HEK293 (cell line): ENCODE data around the gene BEST1.

Source experiments
- CTCF ChIA-PET: fragments of 350-600 bp; formaldehyde crosslinking; extraction: SDS; loops from one replicate; lab custom pipeline; 2021; ENCODE audit warnings: antibody characterized with exemption; lab: Yijun Ruan, JAX
- POLR2A ChIA-PET: fragments of 300-600 bp; formaldehyde crosslinking; extraction: SDS; loops from one replicate; lab custom pipeline; 2020; ENCODE audit warnings: antibody characterized with exemption, inconsistent platforms; lab: Yijun Ruan, JAX
- H3K27ac ChIP-seq: fragments of 200-500 bp; sonication (Bioruptor generic); 2 replicates; pipeline ENCODE4 v1.5.1; 2014; ENCODE audit warnings: low read depth, low read length, control low read depth, inconsistent platforms; ENCODE audit errors: extremely low read depth
- H3K36me3 ChIP-seq, 2 experiments: fragments of 200-500 bp in 1 of 2; sonication (Bioruptor generic) in 1 of 2; 1 replicate in 1 of 2; 2 replicates in 1 of 2; pipeline ENCODE4 v1.5.1; 2014 to 2017; ENCODE audit warnings: inconsistent platforms in 2 of 2, low read length in 2 of 2; ENCODE audit not compliant: control insufficient read depth in 2 of 2, insufficient read depth in 1 of 2
- H3K4me1 ChIP-seq: fragments of 200-500 bp; sonication (Bioruptor generic); 2 replicates; pipeline ENCODE4 v1.5.1; 2014; ENCODE audit warnings: mild to moderate bottlenecking, low read length, inconsistent platforms; ENCODE audit not compliant: control insufficient read depth, insufficient read depth
- H3K4me3 ChIP-seq: 2 replicates; pipeline ENCODE4 v1.5.1; 2011; ENCODE audit warnings: low read depth, mild to moderate bottlenecking, control low read depth, low read length, moderate library complexity
- H3K9me3 ChIP-seq: fragments of 200-500 bp; sonication (Bioruptor generic); 2 replicates; pipeline ENCODE4 v1.5.1; 2014; ENCODE audit warnings: low read depth, low read length, inconsistent platforms; ENCODE audit not compliant: control insufficient read depth, insufficient read depth
- SCRT2 ChIP-seq: fragments of 450-650 bp; formaldehyde crosslinking; IDR thresholded peaks from 2 replicates; pipeline ENCODE4 v1.5.1; 2016; ENCODE audit warnings: missing biosample characterization, missing genetic modification characterization
- SETDB1 ChIP-seq: IDR thresholded peaks from one replicate; pipeline ENCODE4 v1.6.1; 2017; ENCODE audit warnings: mild to moderate bottlenecking, low read length, moderate library complexity, mixed read lengths; ENCODE audit not compliant: insufficient read length
- ZBTB11 ChIP-seq: fragments of 450-650 bp; formaldehyde crosslinking; conservative IDR thresholded peaks from 2 replicates; pipeline ENCODE4 v1.5.1; 2016; ENCODE audit warnings: low read depth, missing biosample characterization, missing genetic modification characterization
- ZBTB20 ChIP-seq: fragments of 450-650 bp; formaldehyde crosslinking; IDR thresholded peaks from 2 replicates; pipeline ENCODE4 v1.5.1; 2016; ENCODE audit warnings: missing biosample characterization, missing genetic modification characterization
- ZBTB7A ChIP-seq: fragments of 450-650 bp; formaldehyde crosslinking; IDR thresholded peaks from 2 replicates; pipeline ENCODE4 v1.5.1; 2016; ENCODE audit warnings: low read depth, missing biosample characterization, missing genetic modification characterization
- ZBTB8A ChIP-seq: fragments of 450-650 bp; formaldehyde crosslinking; IDR thresholded peaks from 2 replicates; pipeline ENCODE4 v1.5.1; 2016; ENCODE audit warnings: missing biosample characterization, missing genetic modification characterization
- ZNF121 ChIP-seq: fragments of 450-650 bp; formaldehyde crosslinking; IDR thresholded peaks from 2 replicates; pipeline ENCODE4 v1.5.1; 2016; ENCODE audit warnings: missing biosample characterization, missing genetic modification characterization
- ZNF133 ChIP-seq: fragments of 450-650 bp; formaldehyde crosslinking; IDR thresholded peaks from 2 replicates; pipeline ENCODE4 v1.5.1; 2016; ENCODE audit warnings: missing biosample characterization, missing genetic modification characterization
- ZNF174 ChIP-seq: fragments of 450-650 bp; formaldehyde crosslinking; IDR thresholded peaks from 2 replicates; pipeline ENCODE4 v1.5.0; 2017; ENCODE audit warnings: missing biosample characterization, mild to moderate bottlenecking, missing genetic modification characterization
- ZNF26 ChIP-seq: fragments of 450-650 bp; formaldehyde crosslinking; IDR thresholded peaks from 2 replicates; pipeline ENCODE4 v1.5.1; 2016; ENCODE audit warnings: missing biosample characterization, missing genetic modification characterization
- ZNF324 ChIP-seq: fragments of 450-650 bp; formaldehyde crosslinking; IDR thresholded peaks from 2 replicates; pipeline ENCODE4 v1.5.1; 2016; ENCODE audit warnings: missing biosample characterization, missing genetic modification characterization
- ZNF335 ChIP-seq: fragments of 450-650 bp; formaldehyde crosslinking; conservative IDR thresholded peaks from 2 replicates; pipeline ENCODE4 v1.5.1; 2016; ENCODE audit warnings: missing biosample characterization, missing genetic modification characterization
- ZNF362 ChIP-seq: fragments of 450-650 bp; formaldehyde crosslinking; IDR thresholded peaks from 2 replicates; pipeline ENCODE4 v1.5.1; 2016; ENCODE audit warnings: missing biosample characterization, missing genetic modification characterization
- ZNF423 ChIP-seq: fragments of 450-650 bp; formaldehyde crosslinking; IDR thresholded peaks from 2 replicates; pipeline ENCODE4 v1.5.1; 2016; ENCODE audit warnings: missing biosample characterization, missing genetic modification characterization
- ZNF558 ChIP-seq: fragments of 450-650 bp; formaldehyde crosslinking; IDR thresholded peaks from 2 replicates; pipeline ENCODE4 v1.5.1; 2016; ENCODE audit warnings: missing biosample characterization, missing genetic modification characterization
- ZNF623 ChIP-seq: fragments of 450-650 bp; formaldehyde crosslinking; IDR thresholded peaks from 2 replicates; pipeline ENCODE4 v1.5.1; 2016; ENCODE audit warnings: missing biosample characterization, missing genetic modification characterization
- ZNF677 ChIP-seq: fragments of 450-650 bp; IDR thresholded peaks from 2 replicates; pipeline ENCODE4 v1.5.0; 2018; ENCODE audit warnings: missing biosample characterization, mild to moderate bottlenecking, missing genetic modification characterization, moderate library complexity
- ZNF785 ChIP-seq: fragments of 450-650 bp; formaldehyde crosslinking; IDR thresholded peaks from 2 replicates; pipeline ENCODE4 v1.5.1; 2016; ENCODE audit warnings: missing biosample characterization, missing genetic modification characterization
- ZSCAN30 ChIP-seq: fragments of 450-650 bp; IDR thresholded peaks from 2 replicates; pipeline ENCODE4 v1.5.1; 2018; ENCODE audit warnings: missing biosample characterization, mild to moderate bottlenecking, missing genetic modification characterization, moderate library complexity
- TF ChIP-seq, protein P1 (sequence below): fragments of 450-650 bp; formaldehyde crosslinking; IDR thresholded peaks from 2 replicates; pipeline ENCODE4 v1.5.1; 2016; ENCODE audit warnings: missing biosample characterization, missing genetic modification characterization
- TF ChIP-seq, protein P2 (sequence below): fragments of 450-650 bp; formaldehyde crosslinking; IDR thresholded peaks from 2 replicates; pipeline ENCODE4 v1.5.1; 2016; ENCODE audit warnings: missing biosample characterization, missing genetic modification characterization
- TF ChIP-seq, protein P3 (sequence below): fragments of 450-650 bp; formaldehyde crosslinking; optimal IDR thresholded peaks from 2 replicates; pipeline ENCODE3; 2016; ENCODE audit warnings: missing biosample characterization, mild to moderate bottlenecking, missing genetic modification characterization

The BEST1 gene

GRCh38 chr11:61930933-61931332, 19.2 kb upstream of the BEST1 start:
- Histone ChIP-seq H3K4me3 (no peak overlapping the region), H3K27ac (no peak overlapping the region), H3K9me3 (no peaks in the 10 kb centered on the region), H3K4me1 (no peaks in the 10 kb centered on the region), H3K36me3 (no peaks in the 10 kb centered on the region)
- POLR2A ChIA-PET, result no interaction called here
- TF ChIP-seq ZNF423 (no peak), ZNF558 (no peak), ZNF623 (tag by site-specific recombination) (no peak), ZNF133 (no peak), ZNF677 (no peak), ZNF121 (tag by site-specific recombination) (no peak), ZBTB8A (tag by site-specific recombination) (no peak), ZSCAN30 (no peak), SCRT2 (tag by site-specific recombination) (no peak), ZBTB7A (no peak), ZNF362 (tag by site-specific recombination) (no peak)
- TF ChIP-seq, protein P1, sequence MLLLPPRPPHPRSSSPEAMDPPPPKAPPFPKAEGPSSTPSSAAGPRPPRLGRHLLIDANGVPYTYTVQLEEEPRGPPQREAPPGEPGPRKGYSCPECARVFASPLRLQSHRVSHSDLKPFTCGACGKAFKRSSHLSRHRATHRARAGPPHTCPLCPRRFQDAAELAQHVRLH (tag by site-specific recombination), result no peak
- TF ChIP-seq, protein P2, sequence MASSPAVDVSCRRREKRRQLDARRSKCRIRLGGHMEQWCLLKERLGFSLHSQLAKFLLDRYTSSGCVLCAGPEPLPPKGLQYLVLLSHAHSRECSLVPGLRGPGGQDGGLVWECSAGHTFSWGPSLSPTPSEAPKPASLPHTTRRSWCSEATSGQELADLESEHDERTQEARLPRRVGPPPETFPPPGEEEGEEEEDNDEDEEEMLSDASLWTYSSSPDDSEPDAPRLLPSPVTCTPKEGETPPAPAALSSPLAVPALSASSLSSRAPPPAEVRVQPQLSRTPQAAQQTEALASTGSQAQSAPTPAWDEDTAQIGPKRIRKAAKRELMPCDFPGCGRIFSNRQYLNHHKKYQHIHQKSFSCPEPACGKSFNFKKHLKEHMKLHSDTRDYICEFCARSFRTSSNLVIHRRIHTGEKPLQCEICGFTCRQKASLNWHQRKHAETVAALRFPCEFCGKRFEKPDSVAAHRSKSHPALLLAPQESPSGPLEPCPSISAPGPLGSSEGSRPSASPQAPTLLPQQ, result no peak
- CTCF ChIA-PET, result interaction anchor here (0.7 to 9.8 kb wide), 4 partner anchors 16 to 152 kb away, joined by 3 to 88 read pairs (median 4); no protein-coding TSS in a partner anchor

DNA sequence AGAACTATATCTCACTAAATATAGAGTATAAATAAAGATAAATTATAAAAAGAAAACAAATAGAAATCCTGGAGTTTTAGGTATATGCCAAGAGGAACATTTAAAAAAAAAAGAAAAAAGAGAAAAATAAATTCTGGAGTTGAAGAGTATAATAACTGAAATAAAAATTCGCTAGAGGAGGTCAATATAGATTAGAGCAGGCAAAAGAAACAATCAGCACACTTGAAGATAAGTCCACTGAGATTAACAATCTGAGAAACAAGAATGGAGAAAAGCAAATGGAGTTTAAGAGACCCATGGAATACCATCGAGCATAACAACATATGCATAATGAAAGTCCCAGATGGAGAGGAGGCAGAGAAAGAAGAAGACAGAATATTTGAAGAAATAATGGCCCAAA, 14.3 kb upstream of the BEST1 start:
- TF ChIP-seq ZNF324 (tag by site-specific recombination), result no peak
- peak; percentile 23 for TF ChIP-seq SETDB1
- TF ChIP-seq, all 188 proteins: peak for 1
- Histone ChIP-seq H3K9me3 (no peaks in the 10 kb centered on the region), H3K4me3 (no peak overlapping the region), H3K36me3 (no peaks in the 10 kb centered on the region), H3K4me1 (no peaks in the 10 kb centered on the region), H3K27ac (no peak overlapping the region)
- ChIA-PET CTCF (interaction anchor here (1.1 to 1.7 kb wide), 2 partner anchors 12 to 139 kb away, joined by 3 to 9 read pairs; no protein-coding TSS in a partner anchor), POLR2A (no interaction called here)

DNA sequence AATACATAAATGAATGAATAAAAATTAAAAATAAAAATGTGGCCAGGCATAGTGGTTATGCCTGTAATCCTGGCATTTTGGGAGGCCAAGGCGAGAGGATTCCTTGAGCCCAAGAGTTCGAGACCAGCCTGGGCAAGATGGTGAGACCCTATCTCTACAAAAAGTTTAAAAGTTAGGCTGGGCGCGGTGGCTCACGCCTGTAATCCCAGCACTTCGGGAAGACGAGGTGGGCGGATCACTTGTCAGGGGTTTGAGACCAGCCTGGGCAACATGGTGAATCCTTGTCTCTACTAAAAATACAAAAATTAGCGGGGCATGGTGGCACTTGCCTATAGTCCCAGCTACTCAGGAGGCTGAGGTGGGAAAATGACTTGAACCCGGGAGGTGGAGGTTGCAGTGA, 9.7 kb upstream of the BEST1 start:
- no peaks in the 10 kb centered on the region for H3K36me3 ChIP-seq
- H3K9me3 ChIP-seq, result no peaks in the 10 kb centered on the region
- no peak overlapping the region for H3K4me3 ChIP-seq
- no peak overlapping the region for H3K27ac ChIP-seq
- ChIA-PET POLR2A (no interaction called here), CTCF (interaction anchor here (1.6 to 1.8 kb wide), 2 partner anchors 41 to 142 kb away, joined by 8 to 10 read pairs; no protein-coding TSS in a partner anchor)
- H3K4me1 ChIP-seq, result no peaks in the 10 kb centered on the region
- TF ChIP-seq ZBTB20 (tag by site-specific recombination) (no peak), ZBTB11 (tag by site-specific recombination) (no peak), ZNF785 (tag by site-specific recombination) (no peak), ZNF26 (tag by site-specific recombination) (no peak), ZNF623 (tag by site-specific recombination) (no peak), ZNF335 (tag by site-specific recombination) (no peak), ZNF121 (tag by site-specific recombination) (no peak), ZNF174 (tag by site-specific recombination) (no peak)
- TF ChIP-seq, protein P3, sequence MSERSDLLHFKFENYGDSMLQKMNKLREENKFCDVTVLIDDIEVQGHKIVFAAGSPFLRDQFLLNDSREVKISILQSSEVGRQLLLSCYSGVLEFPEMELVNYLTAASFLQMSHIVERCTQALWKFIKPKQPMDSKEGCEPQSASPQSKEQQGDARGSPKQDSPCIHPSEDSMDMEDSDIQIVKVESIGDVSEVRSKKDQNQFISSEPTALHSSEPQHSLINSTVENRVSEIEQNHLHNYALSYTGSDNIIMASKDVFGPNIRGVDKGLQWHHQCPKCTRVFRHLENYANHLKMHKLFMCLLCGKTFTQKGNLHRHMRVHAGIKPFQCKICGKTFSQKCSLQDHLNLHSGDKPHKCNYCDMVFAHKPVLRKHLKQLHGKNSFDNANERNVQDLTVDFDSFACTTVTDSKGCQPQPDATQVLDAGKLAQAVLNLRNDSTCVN, result no peak
